NB4 (cell line): ENCODE results near the gene CLN5.

ENCODE experiments used
- DNase-seq: peaks from one replicate; pipeline ENCODE4 v3.0.0; 2010; ENCODE audit warnings: low read depth
- H3K4me3 ChIP-seq: one replicate; pipeline ENCODE4 v1.5.1; 2011; ENCODE audit warnings: mild to moderate bottlenecking, low read depth, low read length, moderate library complexity
- MYC ChIP-seq: IDR thresholded peaks from 2 replicates; pipeline ENCODE4 v1.6.1; 2011; ENCODE audit warnings: low read depth, low read length
- POLR2A ChIP-seq: IDR thresholded peaks from 2 replicates; pipeline ENCODE4 v1.6.1; 2011; ENCODE audit warnings: mild to moderate bottlenecking; ENCODE audit not compliant: insufficient read length; ENCODE audit errors: extremely low read depth
- TF ChIP-seq, protein P1 (sequence below): IDR thresholded peaks from 2 replicates; pipeline ENCODE4 v1.6.1; 2011; ENCODE audit warnings: low read depth, low read length
- TF ChIP-seq, protein P2 (sequence below): IDR thresholded peaks from one replicate; pipeline ENCODE4 v1.5.1; 2012; ENCODE audit warnings: low read depth, low read length

The CLN5 gene

DNA sequence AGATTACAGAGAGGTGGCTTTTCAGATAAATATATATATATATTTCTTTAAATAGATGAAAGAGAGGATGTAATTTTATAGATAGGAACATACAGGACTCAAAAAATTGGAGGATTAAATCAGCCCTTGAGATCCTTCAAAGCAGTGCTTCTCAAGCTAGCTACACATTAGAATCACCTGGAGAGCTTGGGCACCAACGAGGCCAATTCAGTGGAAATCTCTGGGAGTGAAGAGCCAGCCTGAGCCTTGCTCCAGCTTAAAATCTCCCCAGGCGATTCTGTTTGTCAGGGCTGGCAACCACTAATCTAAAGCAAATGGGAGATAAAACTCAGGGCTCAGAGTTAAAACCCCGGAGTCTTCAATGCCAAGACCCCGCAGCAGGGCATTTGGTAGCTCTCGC is 15.0 kb upstream of the CLN5 start:
- H3K4me3 ChIP-seq, result no peak overlapping the region
- no peak for TF ChIP-seq POLR2A
- no peak for TF ChIP-seq MYC
- TF ChIP-seq, protein P1, sequence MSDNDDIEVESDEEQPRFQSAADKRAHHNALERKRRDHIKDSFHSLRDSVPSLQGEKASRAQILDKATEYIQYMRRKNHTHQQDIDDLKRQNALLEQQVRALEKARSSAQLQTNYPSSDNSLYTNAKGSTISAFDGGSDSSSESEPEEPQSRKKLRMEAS, result no peak
- DNase-seq, result no peak

DNA sequence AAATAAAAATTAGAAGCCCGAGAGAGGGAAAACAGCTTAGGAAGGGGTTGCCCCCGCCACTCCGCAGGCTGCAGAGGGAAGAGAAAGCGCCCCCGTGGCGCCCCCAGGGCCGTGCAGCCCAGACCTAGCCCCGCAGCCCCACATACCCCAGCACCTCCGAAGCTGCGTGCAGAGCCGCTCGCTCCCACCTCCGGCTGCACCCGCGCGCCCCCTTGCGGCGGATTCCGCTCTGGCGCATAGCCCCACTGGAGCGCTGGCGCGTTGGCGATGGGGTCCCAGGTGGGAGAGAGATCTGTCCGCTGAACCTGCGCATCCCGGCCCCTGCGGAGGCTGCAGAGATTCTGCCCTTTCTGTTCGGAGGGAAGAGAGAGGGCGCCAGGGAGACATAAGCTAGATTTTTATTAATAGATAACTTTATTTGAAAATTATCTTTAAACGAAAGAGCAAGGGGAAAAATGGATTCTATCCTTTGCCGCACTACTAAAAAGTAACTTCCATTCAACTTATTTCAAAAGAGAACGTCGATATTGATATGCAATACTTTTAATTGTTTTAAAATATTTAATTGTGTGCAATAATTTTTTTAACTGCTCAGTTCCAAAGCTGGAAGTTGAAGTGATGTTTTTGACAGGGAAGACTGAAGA is 11.7 kb upstream of the CLN5 start:
- no peak overlapping the region for H3K4me3 ChIP-seq
- peak; percentile 76 for DNase-seq
- TF ChIP-seq, protein P2, sequence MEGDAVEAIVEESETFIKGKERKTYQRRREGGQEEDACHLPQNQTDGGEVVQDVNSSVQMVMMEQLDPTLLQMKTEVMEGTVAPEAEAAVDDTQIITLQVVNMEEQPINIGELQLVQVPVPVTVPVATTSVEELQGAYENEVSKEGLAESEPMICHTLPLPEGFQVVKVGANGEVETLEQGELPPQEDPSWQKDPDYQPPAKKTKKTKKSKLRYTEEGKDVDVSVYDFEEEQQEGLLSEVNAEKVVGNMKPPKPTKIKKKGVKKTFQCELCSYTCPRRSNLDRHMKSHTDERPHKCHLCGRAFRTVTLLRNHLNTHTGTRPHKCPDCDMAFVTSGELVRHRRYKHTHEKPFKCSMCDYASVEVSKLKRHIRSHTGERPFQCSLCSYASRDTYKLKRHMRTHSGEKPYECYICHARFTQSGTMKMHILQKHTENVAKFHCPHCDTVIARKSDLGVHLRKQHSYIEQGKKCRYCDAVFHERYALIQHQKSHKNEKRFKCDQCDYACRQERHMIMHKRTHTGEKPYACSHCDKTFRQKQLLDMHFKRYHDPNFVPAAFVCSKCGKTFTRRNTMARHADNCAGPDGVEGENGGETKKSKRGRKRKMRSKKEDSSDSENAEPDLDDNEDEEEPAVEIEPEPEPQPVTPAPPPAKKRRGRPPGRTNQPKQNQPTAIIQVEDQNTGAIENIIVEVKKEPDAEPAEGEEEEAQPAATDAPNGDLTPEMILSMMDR, result peak; percentile 94
- TF ChIP-seq, protein P1, result 0 out of 2 replicates have a peak, but pooled peaks have one; percentile 49
- TF ChIP-seq MYC, result peak; percentile 50; the same call in 1 of the 2 replicates
- no peak for TF ChIP-seq POLR2A

DNA sequence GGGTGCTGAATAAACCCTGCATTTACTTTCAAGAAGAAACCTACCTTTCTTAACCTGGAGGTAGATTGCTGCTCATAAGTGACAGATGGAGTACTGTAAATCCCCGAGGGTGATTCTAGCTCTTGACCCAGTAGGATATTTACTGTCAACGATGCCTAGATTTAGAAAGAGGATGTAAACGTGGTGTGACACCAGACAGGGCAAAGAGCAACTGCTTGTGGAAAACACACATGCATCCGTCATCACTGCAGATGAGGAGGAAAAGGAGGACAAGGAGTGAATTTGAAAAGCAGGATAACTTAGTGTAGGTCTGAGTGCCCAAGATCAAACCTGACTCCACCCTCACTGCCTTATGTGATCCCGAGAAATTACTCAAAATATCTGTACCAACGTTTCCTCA is 9.8 kb upstream of the CLN5 start:
- no peak for DNase-seq
- H3K4me3 ChIP-seq, result no peak overlapping the region
- TF ChIP-seq MYC, result no peak
- TF ChIP-seq, protein P1, result no peak
- no peak for TF ChIP-seq POLR2A
- TF ChIP-seq, protein P2, result no peak

DNA sequence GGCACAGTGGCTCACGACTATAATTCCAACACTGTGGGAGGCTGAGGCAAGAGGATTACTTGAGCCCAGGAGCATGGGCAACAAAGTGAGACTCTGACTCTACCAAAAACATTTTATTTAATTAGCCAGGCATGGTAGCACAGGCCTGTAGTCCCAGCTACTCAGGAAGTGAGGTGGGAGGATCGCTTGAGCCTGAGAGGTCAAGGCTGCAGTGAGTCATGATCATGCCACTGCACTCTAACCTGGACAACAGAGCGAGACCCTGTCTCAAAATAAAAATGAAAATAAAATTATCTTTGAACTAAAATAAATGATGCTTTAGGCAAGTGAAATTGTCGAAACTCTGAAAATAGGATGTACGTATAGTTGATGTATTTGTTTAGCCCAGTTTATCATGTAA is 8.2 kb upstream of the CLN5 start:
- DNase-seq, result no peak
- H3K4me3 ChIP-seq, result no peak overlapping the region
- TF ChIP-seq, protein P2, result no peak
- TF ChIP-seq POLR2A, result no peak
- TF ChIP-seq, protein P1, result no peak

DNA sequence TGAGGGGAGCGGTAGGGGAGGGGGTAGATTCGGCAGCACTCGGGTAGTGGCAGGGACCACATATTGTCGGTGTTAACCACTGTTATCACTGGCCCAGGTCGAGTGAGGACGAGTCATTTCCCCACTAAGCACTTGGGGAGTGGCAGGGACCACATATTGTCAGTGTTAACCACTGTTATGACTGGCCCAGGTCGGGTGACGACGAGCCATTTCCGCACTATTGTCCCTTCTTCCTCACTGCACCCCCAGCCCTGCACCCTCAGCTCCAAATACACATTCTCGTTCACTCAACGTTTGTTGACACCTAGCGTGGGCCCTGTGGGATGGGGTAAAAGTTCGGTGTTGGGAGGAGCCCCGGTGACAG is 467 bp upstream of the CLN5 start:
- peak overlapping the region; percentile 49 for H3K4me3 ChIP-seq
- TF ChIP-seq POLR2A (no peak), MYC (no peak)
- TF ChIP-seq, protein P1, result no peak
- TF ChIP-seq, protein P2, result no peak
- peak; percentile 56 for DNase-seq

DNA sequence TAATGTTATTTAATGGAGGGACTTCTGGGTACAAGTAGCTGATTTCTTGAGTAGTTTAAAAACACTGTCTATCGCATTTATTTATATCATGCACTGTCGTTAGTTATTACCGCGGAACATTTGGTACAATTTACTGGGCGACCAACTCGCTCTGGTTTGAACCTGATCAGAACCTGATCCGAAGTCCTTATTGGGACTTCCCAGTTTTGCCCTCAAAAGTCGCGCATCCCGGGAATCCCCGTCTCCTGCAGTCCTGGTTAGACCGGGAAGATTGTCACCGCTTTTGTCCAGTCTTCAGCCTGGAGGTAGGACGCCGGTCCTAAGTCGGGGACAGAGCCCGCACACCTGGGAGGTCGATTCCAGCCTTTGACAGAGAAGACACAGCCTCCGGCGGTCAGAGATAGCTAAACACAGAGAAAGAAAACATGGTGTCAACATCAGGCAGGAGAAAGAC is 694 bp downstream of the CLN5 start:
- H3K4me3 ChIP-seq, result peak overlapping the region; percentile 93
- DNase-seq, result peak; percentile 37
- TF ChIP-seq MYC (no peak), POLR2A (no peak)
- TF ChIP-seq, protein P2, result no peak
- TF ChIP-seq, protein P1, result 0 out of 2 replicates have a peak, but pooled peaks have one; percentile 11
